ENCODE measurements around the gene CHERP. TPM values are rescaled to one million over a fixed set of nuclear protein-coding genes. Genes with fewer than 3 reads are reported as not detected.

Gene CHERP
- polyA plus RNA-seq, 1 experiment, result 4.0 TPM

GRCh38 chr19:16575861-16576689, 33.8 kb upstream of the CHERP start:
- POLR2A ChIA-PET, result no interaction called here
- no peaks in the 10 kb centered on the region for H3K27me3 ChIP-seq (ENCODE audit: control insufficient read depth, insufficient read depth, low read length)
- CTCF ChIA-PET, result no interaction called here
- peaks cover 14% of the 10 kb centered on the region for H3K36me3 ChIP-seq (ENCODE audit: control insufficient read depth, insufficient read depth, low read length)
- no peak for DNase-seq (ENCODE audit: low read depth)
- no peak for TF ChIP-seq CTCF (IDR thresholded peaks at IDR 0.05; ENCODE audit: insufficient read depth, low read depth, low read length)
- H3K4me3 ChIP-seq (ENCODE audit: low read depth, low read length), result no peak overlapping the region

GRCh38 chr19:16575282-16575681, 33.0 kb upstream of the CHERP start:
- H3K4me3 ChIP-seq (ENCODE audit: low read depth, low read length), result no peak overlapping the region
- no peak for TF ChIP-seq CTCF (IDR thresholded peaks at IDR 0.05; ENCODE audit: insufficient read depth, low read depth, low read length)
- POLR2A ChIA-PET, result no interaction called here
- H3K27me3 ChIP-seq (ENCODE audit: control insufficient read depth, insufficient read depth, low read length), result no peaks in the 10 kb centered on the region
- H3K36me3 ChIP-seq (ENCODE audit: control insufficient read depth, insufficient read depth, low read length), result peaks cover 14% of the 10 kb centered on the region
- CTCF ChIA-PET, result no interaction called here
- DNase-seq (ENCODE audit: low read depth), result no peak

- POLR2A ChIA-PET, result interaction anchor here (0.6 kb wide), 1 partner anchor 13 kb away, joined by 4 read pairs; no protein-coding TSS in a partner anchor
- no peak for DNase-seq (ENCODE audit: low read depth)
- H3K27me3 ChIP-seq (ENCODE audit: control insufficient read depth, insufficient read depth, low read length), result no peaks in the 10 kb centered on the region
- CTCF ChIA-PET, result interaction anchor here (0.9 kb wide), 1 partner anchor 10 kb away, joined by 3 read pairs; no protein-coding TSS in a partner anchor
- no peak overlapping the region for H3K4me3 ChIP-seq (ENCODE audit: low read depth, low read length)
- peaks cover 17% of the 10 kb centered on the region for H3K36me3 ChIP-seq (ENCODE audit: control insufficient read depth, insufficient read depth, low read length)
- TF ChIP-seq CTCF (IDR thresholded peaks at IDR 0.05; ENCODE audit: insufficient read depth, low read depth, low read length), result no peak
Measured at GRCh38 chr19:16573925-16574324, 31.7 kb upstream of the CHERP start.

GRCh38 chr19:16573296-16573695, 31.1 kb upstream of the CHERP start:
- peak overlapping the region; percentile 57 for H3K4me3 ChIP-seq (ENCODE audit: low read depth, low read length)
- no peak for TF ChIP-seq CTCF (IDR thresholded peaks at IDR 0.05; ENCODE audit: insufficient read depth, low read depth, low read length)
- peaks cover 15% of the 10 kb centered on the region for H3K36me3 ChIP-seq (ENCODE audit: control insufficient read depth, insufficient read depth, low read length)
- ChIA-PET CTCF (interaction anchor here (0.9 kb wide), 1 partner anchor 11 kb away, joined by 3 read pairs; no protein-coding TSS in a partner anchor), POLR2A (no interaction called here)
- no peak for DNase-seq (ENCODE audit: low read depth)
- no peaks in the 10 kb centered on the region for H3K27me3 ChIP-seq (ENCODE audit: control insufficient read depth, insufficient read depth, low read length)

- peak; percentile 63 for DNase-seq (ENCODE audit: low read depth)
- no peaks in the 10 kb centered on the region for H3K27me3 ChIP-seq (ENCODE audit: control insufficient read depth, insufficient read depth, low read length)
- ChIA-PET POLR2A (no interaction called here), CTCF (no interaction called here)
- TF ChIP-seq CTCF (IDR thresholded peaks at IDR 0.05; ENCODE audit: insufficient read depth, low read depth, low read length), result no peak
- peaks cover 17% of the 10 kb centered on the region for H3K36me3 ChIP-seq (ENCODE audit: control insufficient read depth, insufficient read depth, low read length)
- H3K4me3 ChIP-seq (ENCODE audit: low read depth, low read length), result peak within 1 kb of the TSS; percentile 82
Measured at GRCh38 chr19:16572332-16573211, 30.3 kb upstream of the CHERP start, which contains the start of gene SLC35E1. Gene SLC35E1 (minus strand): TSS chr19:16572415. CDS start chr19:16572364, 51 bp downstream.
